Upper lobe of left lung (tissue), 6 donors: Measurements from ENCODE around the gene TTC39A. TPM values are rescaled to one million over a fixed set of nuclear protein-coding genes. Genes with fewer than 3 reads are reported as not detected.

Source experiments
- ATAC-seq, 2 donors: fragments of 200-7000 bp; cut with Tn5 transposase; one replicate each; pipeline ENCODE4 v1.9.1; 2022; ENCODE audit warnings: mild to moderate bottlenecking in 2 of 2, moderate library complexity in 2 of 2; ENCODE audit not compliant: low FRiP score in 2 of 2
- DNase-seq, 2 donors: peaks; one replicate each; pipeline ENCODE4 v3.0.0-alpha.2; 2019 to 2020
- H3K27ac ChIP-seq, 4 donors: fragments of 200-600 bp; sonication (generic); one replicate each; pipeline ENCODE4 v1.5.1; 2016 to 2019
- H3K27me3 ChIP-seq, 4 donors: fragments of 200-600 bp; sonication (generic); one replicate each; pipeline ENCODE4 v1.5.1; 2017 to 2019
- H3K36me3 ChIP-seq, 4 donors: fragments of 200-600 bp; sonication (generic); one replicate each; pipeline ENCODE4 v1.5.1; 2016 to 2019
- H3K4me1 ChIP-seq, 4 donors: fragments of 200-600 bp; sonication (generic); one replicate each; pipeline ENCODE4 v1.5.1; 2018 to 2019
- H3K4me3 ChIP-seq, 4 donors: fragments of 200-600 bp; sonication (generic); one replicate each; pipeline ENCODE4 v1.5.1; 2017 to 2019; ENCODE audit warnings: mild to moderate bottlenecking in 2 of 4, moderate library complexity in 1 of 4
- H3K9me3 ChIP-seq, 4 donors: fragments of 200-600 bp; sonication (generic); one replicate each; pipeline ENCODE4 v1.5.1; 2018 to 2019
- EP300 ChIP-seq, 4 donors: sonication (generic); formaldehyde crosslinking; IDR thresholded peaks; one replicate each; pipeline ENCODE4 v1.5.1; 2017; ENCODE audit warnings: antibody characterized with exemption in 4 of 4, control low read depth in 2 of 4
- POLR2A ChIP-seq, 4 donors: fragments of 450-650 bp; IDR thresholded peaks; one replicate each; pipeline ENCODE4 v1.5.1; 2016 to 2017; ENCODE audit warnings: antibody characterized with exemption in 4 of 4, mild to moderate bottlenecking in 2 of 4
- POLR2AphosphoS5 ChIP-seq, 2 donors: sonication (generic); formaldehyde crosslinking; IDR thresholded peaks; one replicate each; pipeline ENCODE4 v1.5.1; 2017; ENCODE audit warnings: antibody characterized with exemption in 2 of 2
- WGBS, 2 donors: methylation state at CpG; one replicate each; pipeline ENCODE4 v1.1.5; 2017 to 2018; 5-methylcytosine and 5-hydroxymethylcytosine counted together
- total RNA-seq, 6 donors: library from RNA; depleted of rRNA in 4 of 6; stranded (reverse); fragments of >200 nt in 4 of 6; gene quantifications; one replicate each; pipeline versions ENCODE4 v1.1.0 to v1.2.1, GENCODE V29; 2016 to 2021
- TF ChIP-seq, protein P1 (sequence below), 6 experiments: fragments of 450-650 bp in 4 of 6; fragments of 200-600 bp in 2 of 6; sonication (generic) in 2 of 6; IDR thresholded peaks; one replicate each; pipeline ENCODE4 v1.5.1; 2016 to 2019; ENCODE audit warnings: antibody characterized with exemption in 6 of 6
- donor health status: DM: no; HTN: no; CAD: no; lungs with moderate emphysema.
- donor health status: DM: no; HTN: yes; CAD: no; lungs with severe emphysema.

The TTC39A gene
- total RNA-seq, 6 donors from 2014 or later: 33.0 to 96.4 (median 55.7) TPM

DNA sequence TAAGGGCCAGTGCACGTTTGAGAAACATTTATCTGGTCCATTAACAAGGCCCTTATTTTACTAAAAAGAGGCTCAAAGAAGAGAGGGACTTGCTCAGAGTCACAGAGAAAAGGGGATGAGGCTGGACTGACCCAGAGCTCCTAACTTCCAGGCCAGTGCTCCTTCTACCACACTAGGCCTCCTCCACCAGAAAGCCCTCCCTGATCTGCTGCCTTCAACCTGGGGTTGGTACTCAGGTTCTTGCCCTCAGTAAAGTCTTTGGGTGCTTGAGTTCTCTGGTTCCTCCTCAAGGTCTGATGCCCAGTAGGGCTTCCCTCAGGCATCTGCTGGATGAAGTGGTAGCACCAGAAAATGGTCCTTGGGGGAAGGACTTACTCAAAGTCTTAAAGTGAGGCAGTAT, 26.0 kb downstream of the TTC39A start:
- Histone ChIP-seq H3K27me3 (no peaks in the 10 kb centered on the region), H3K27ac (no peak overlapping the region), H3K4me3 (no peak overlapping the region), H3K36me3 (no peaks in the 10 kb centered on the region), H3K4me1 (peaks cover 0 to 8% (median 4%) of the 10 kb centered on the region in 4 donors), H3K9me3 (no peaks in the 10 kb centered on the region)
- TF ChIP-seq POLR2A (IDR thresholded peaks at IDR 0.05) (no peak), POLR2AphosphoS5 (IDR thresholded peaks at IDR 0.05) (no peak)
- TF ChIP-seq, protein P1, sequence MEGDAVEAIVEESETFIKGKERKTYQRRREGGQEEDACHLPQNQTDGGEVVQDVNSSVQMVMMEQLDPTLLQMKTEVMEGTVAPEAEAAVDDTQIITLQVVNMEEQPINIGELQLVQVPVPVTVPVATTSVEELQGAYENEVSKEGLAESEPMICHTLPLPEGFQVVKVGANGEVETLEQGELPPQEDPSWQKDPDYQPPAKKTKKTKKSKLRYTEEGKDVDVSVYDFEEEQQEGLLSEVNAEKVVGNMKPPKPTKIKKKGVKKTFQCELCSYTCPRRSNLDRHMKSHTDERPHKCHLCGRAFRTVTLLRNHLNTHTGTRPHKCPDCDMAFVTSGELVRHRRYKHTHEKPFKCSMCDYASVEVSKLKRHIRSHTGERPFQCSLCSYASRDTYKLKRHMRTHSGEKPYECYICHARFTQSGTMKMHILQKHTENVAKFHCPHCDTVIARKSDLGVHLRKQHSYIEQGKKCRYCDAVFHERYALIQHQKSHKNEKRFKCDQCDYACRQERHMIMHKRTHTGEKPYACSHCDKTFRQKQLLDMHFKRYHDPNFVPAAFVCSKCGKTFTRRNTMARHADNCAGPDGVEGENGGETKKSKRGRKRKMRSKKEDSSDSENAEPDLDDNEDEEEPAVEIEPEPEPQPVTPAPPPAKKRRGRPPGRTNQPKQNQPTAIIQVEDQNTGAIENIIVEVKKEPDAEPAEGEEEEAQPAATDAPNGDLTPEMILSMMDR (IDR thresholded peaks at IDR 0.05): no peak
- DNase-seq: no peak
- no peak for ATAC-seq
- 38 to 60% methylated on average over 1 of the region's 1 CpG for whole genome bisulfite sequencing, 2 donors

- peak in 1 of 2 donors; percentile 46 for ATAC-seq
- WGBS, 2 donors: 51 to 52% methylated on average over 8 of the region's 8 CpGs
- TF ChIP-seq POLR2A (IDR thresholded peaks at IDR 0.05): no peak
- TF ChIP-seq, protein P1 (IDR thresholded peaks at IDR 0.05): no peak
- no peak for TF ChIP-seq POLR2AphosphoS5 (IDR thresholded peaks at IDR 0.05)
- no peak for TF ChIP-seq EP300 (IDR thresholded peaks at IDR 0.05)
- peak overlapping the region in 2 of 4 donors; percentile 18 to 20 for H3K4me3 ChIP-seq
- DNase-seq: no peak
- no peaks in the 10 kb centered on the region for H3K9me3 ChIP-seq
- no peaks in the 10 kb centered on the region for H3K36me3 ChIP-seq
- H3K4me1 ChIP-seq: peaks cover 0 to 8% (median 4%) of the 10 kb centered on the region in 4 donors
- peak overlapping the region in 1 of 4 donors; percentile 27 for H3K27ac ChIP-seq
- no peaks in the 10 kb centered on the region for H3K27me3 ChIP-seq
These were observed 26.6 kb downstream of the TTC39A start for GRCh38 chr1:51303751-51304251.

GRCh38 chr1:51303315-51303714, 27.0 kb downstream of the TTC39A start:
- TF ChIP-seq POLR2AphosphoS5 (IDR thresholded peaks at IDR 0.05): no peak
- TF ChIP-seq EP300 (IDR thresholded peaks at IDR 0.05): no peak
- TF ChIP-seq POLR2A (IDR thresholded peaks at IDR 0.05): no peak
- TF ChIP-seq, protein P1 (IDR thresholded peaks at IDR 0.05): no peak

GRCh38 chr1:51302746-51303145, 27.6 kb downstream of the TTC39A start:
- 83 to 86% methylated on average over 6 to 7 of the region's 7 CpGs for WGBS, 2 donors
- H3K27me3 ChIP-seq: no peaks in the 10 kb centered on the region
- H3K4me1 ChIP-seq: peaks cover 0 to 13% (median 6%) of the 10 kb centered on the region in 4 donors
- H3K4me3 ChIP-seq: no peak overlapping the region
- DNase-seq (no peak), ATAC-seq (no peak)
- no peaks in the 10 kb centered on the region for H3K36me3 ChIP-seq
- TF ChIP-seq POLR2AphosphoS5 (IDR thresholded peaks at IDR 0.05) (no peak), EP300 (IDR thresholded peaks at IDR 0.05) (no peak), POLR2A (IDR thresholded peaks at IDR 0.05) (no peak)
- TF ChIP-seq, protein P1 (IDR thresholded peaks at IDR 0.05): no peak
- no peak overlapping the region for H3K27ac ChIP-seq
- H3K9me3 ChIP-seq: no peaks in the 10 kb centered on the region

More at GRCh38 chr1:51303315-51303714, 27.0 kb downstream of the TTC39A start:
- Histone ChIP-seq H3K27me3 (no peaks in the 10 kb centered on the region), H3K4me1 (peaks cover 0 to 8% (median 4%) of the 10 kb centered on the region in 4 donors), H3K4me3 (peak overlapping the region in 1 of 4 donors; percentile 20), H3K27ac (peak overlapping the region in 1 of 4 donors; percentile 27), H3K9me3 (no peaks in the 10 kb centered on the region), H3K36me3 (no peaks in the 10 kb centered on the region)
- ATAC-seq (no peak), DNase-seq (no peak)
- 90% methylated on average over 6 of the region's 6 CpGs; no CpG with 5 or more reads in 1 of the 2 donors for WGBS, 2 donors

DNA sequence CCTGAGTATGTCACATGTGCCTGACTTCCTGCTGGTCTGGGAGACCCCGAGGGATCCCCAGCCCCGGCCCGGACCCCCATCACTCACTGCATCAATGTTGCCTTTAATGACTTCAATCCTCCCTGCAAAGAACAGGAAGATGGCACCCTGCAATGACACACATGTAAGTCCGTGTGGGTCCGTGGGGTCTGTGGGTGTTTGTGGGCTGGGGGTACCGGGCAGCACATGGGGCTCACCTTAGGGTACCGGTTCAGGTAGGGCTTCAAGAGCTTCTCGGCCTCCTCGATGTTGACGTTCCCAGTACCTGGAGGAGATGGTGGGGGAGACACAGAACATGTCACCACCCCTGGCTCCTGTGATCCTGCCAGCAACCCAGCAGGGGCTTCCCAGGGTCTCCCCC, 28.1 kb downstream of the TTC39A start:
- Histone ChIP-seq H3K4me1 (peaks cover 2 to 17% (median 9%) of the 10 kb centered on the region in 4 donors), H3K27ac (no peak overlapping the region), H3K4me3 (no peak overlapping the region), H3K9me3 (no peaks in the 10 kb centered on the region), H3K36me3 (no peaks in the 10 kb centered on the region), H3K27me3 (no peaks in the 10 kb centered on the region)
- 86 to 100% methylated on average over 6 to 10 of the region's 10 CpGs for WGBS, 2 donors
- ATAC-seq (no peak), DNase-seq (no peak)
- TF ChIP-seq, protein P1 (IDR thresholded peaks at IDR 0.05): no peak
- TF ChIP-seq EP300 (IDR thresholded peaks at IDR 0.05) (no peak), POLR2A (IDR thresholded peaks at IDR 0.05) (no peak), POLR2AphosphoS5 (IDR thresholded peaks at IDR 0.05) (no peak)
